Left ventricle myocardium superior (tissue), 1 donor: ENCODE results near the gene WDR70. TPM values are rescaled to one million over a fixed set of nuclear protein-coding genes. Genes with fewer than 3 reads are reported as not detected.
A peak's percentile ranks its signal among the peaks of the same experiment; 100 is the strongest.
"Not testable (repeated sequence)": the region's sequence is repeated elsewhere in the genome, so short reads cannot be mapped to it uniquely, and the experiment has no call there.

Experiments used
- ATAC-seq: fragments of 200-7000 bp; cut with Tn5 transposase; one replicate; pipeline ENCODE4 v1.9.1; 2020; ENCODE audit warnings: mild to moderate bottlenecking, moderate library complexity
- DNase-seq: peaks from one replicate; pipeline ENCODE4 v3.0.0-alpha.2; 2020
- intact Hi-C: fragments of 100-400 bp; cut with micrococcal nuclease; formaldehyde crosslinking; loops from one replicate; pipeline ENCODE4 v1.11.0; 2022
- total RNA-seq: library from RNA; stranded (reverse); fragmentation: NEBNext Ultra II Directional; extraction: Animal tissue kit (Norgen Biotek cat#: 25700); gene quantifications from one replicate; pipeline ENCODE4 v1.2.1, GENCODE V29; 2021
- donor health status: DM: no; HTN: yes; CAD: no; lungs with severe emphysema.

Gene WDR70
- total RNA-seq, 1 donor from 2014 or later, result 21.5 TPM

- DNase-seq (no peak), ATAC-seq (no peak)
- intact Hi-C loops, result no loop called here
Measured at GRCh38 chr5:37496902-37497445, 117.9 kb downstream of the WDR70 start.

GRCh38 chr5:37501152-37501551 lies 122.0 kb downstream of the WDR70 start:
- DNase-seq (no peak), ATAC-seq (no peak)
- intact Hi-C loops, result no loop called here

GRCh38 chr5:37506241-37506640 lies 127.1 kb downstream of the WDR70 start:
- intact Hi-C loops, result no loop called here
- DNase-seq (no peak), ATAC-seq (no peak)

GRCh38 chr5:37506722-37507121 lies 127.6 kb downstream of the WDR70 start:
- ATAC-seq (no peak), DNase-seq (no peak)
- intact Hi-C loops, result no loop called here

- ATAC-seq (no peak), DNase-seq (no peak)
- intact Hi-C loops, result no loop called here
Measured at GRCh38 chr5:37511646-37512045, 132.5 kb downstream of the WDR70 start.

- ATAC-seq (no peak), DNase-seq (no peak)
- intact Hi-C loops, result no loop called here
Measured at GRCh38 chr5:37514946-37515345, 135.8 kb downstream of the WDR70 start.

GRCh38 chr5:37517686-37518085 lies 138.6 kb downstream of the WDR70 start:
- DNase-seq, result no peak
- no peak for ATAC-seq
- intact Hi-C loops, result no loop called here

GRCh38 chr5:37518356-37518755 lies 139.2 kb downstream of the WDR70 start:
- ATAC-seq, DNase-seq, intact Hi-C loops: not testable (repeated sequence)

- intact Hi-C loops, result no loop called here
- ATAC-seq (no peak), DNase-seq (no peak)
Measured at GRCh38 chr5:37519304-37519703, 140.2 kb downstream of the WDR70 start.

- intact Hi-C loops, result no loop called here
- ATAC-seq (no peak), DNase-seq (no peak)
Measured at GRCh38 chr5:37519807-37520206, 140.7 kb downstream of the WDR70 start.

GRCh38 chr5:37520811-37521210 lies 141.7 kb downstream of the WDR70 start:
- intact Hi-C loops, result no loop called here

GRCh38 chr5:37532976-37533740 lies 154.0 kb downstream of the WDR70 start:
- no peak for DNase-seq
- intact Hi-C loops, result no loop called here
- ATAC-seq, result no peak

More at GRCh38 chr5:37520811-37521210, 141.7 kb downstream of the WDR70 start:
- ATAC-seq, result no peak
- DNase-seq, result no peak

- DNase-seq (no peak), ATAC-seq (no peak)
- intact Hi-C loops, result no loop called here
Measured at GRCh38 chr5:37533851-37534250, 154.7 kb downstream of the WDR70 start.

GRCh38 chr5:37539459-37539858 lies 160.3 kb downstream of the WDR70 start:
- DNase-seq (no peak), ATAC-seq (no peak)
- intact Hi-C loops, result no loop called here

- intact Hi-C loops, result no loop called here
- DNase-seq (no peak), ATAC-seq (no peak)
Measured at GRCh38 chr5:37543216-37543615, 164.1 kb downstream of the WDR70 start.

GRCh38 chr5:37549411-37549810 lies 170.3 kb downstream of the WDR70 start:
- ATAC-seq (no peak), DNase-seq (no peak)
- intact Hi-C loops, result no loop called here

- intact Hi-C loops, result no loop called here
- DNase-seq, result no peak
- ATAC-seq, result no peak
Measured at GRCh38 chr5:37552161-37552560, 173.0 kb downstream of the WDR70 start.

GRCh38 chr5:37552770-37553719 lies 173.9 kb downstream of the WDR70 start:
- ATAC-seq (peak; percentile 63), DNase-seq (no peak)
- intact Hi-C loops, result no loop called here

GRCh38 chr5:37553720-37554404 lies 174.7 kb downstream of the WDR70 start:
- intact Hi-C loops, result no loop called here
- DNase-seq (no peak), ATAC-seq (peak; percentile 64)

GRCh38 chr5:37554405-37554739 lies 175.3 kb downstream of the WDR70 start:
- DNase-seq (no peak), ATAC-seq (no peak)
- intact Hi-C loops, result no loop called here
